GM21723 (cell line): ENCODE results near the gene PRDM12.

Experiments
- ATAC-seq: cut with Tn5 transposase; IDR thresholded peaks from one replicate; pipeline ENCODE4 v1.9.1; 2021; ENCODE audit warnings: mild to moderate bottlenecking, moderate library complexity; ENCODE audit not compliant: unreplicated experiment

Gene PRDM12

GRCh38 chr9:130635721-130636647 is 28.4 kb upstream of the PRDM12 start:
- ATAC-seq = no peak

- no peak for ATAC-seq
Observed at GRCh38 chr9:130636648-130637020, 27.8 kb upstream of the PRDM12 start.

GRCh38 chr9:130638284-130639123 is 25.9 kb upstream of the PRDM12 start:
- no peak for ATAC-seq

GRCh38 chr9:130639124-130639765 is 25.1 kb upstream of the PRDM12 start:
- ATAC-seq = no peak

- no peak for ATAC-seq
Observed at GRCh38 chr9:130639866-130640555, 24.4 kb upstream of the PRDM12 start.

- no peak for ATAC-seq
Observed at GRCh38 chr9:130640681-130641080, 23.7 kb upstream of the PRDM12 start.

- no peak for ATAC-seq
Observed at GRCh38 chr9:130642926-130643325, 21.5 kb upstream of the PRDM12 start.

GRCh38 chr9:130651221-130651620 is 13.2 kb upstream of the PRDM12 start:
- no peak for ATAC-seq

GRCh38 chr9:130651752-130652151 is 12.6 kb upstream of the PRDM12 start:
- no peak for ATAC-seq

- ATAC-seq = no peak
Observed at GRCh38 chr9:130654879-130655278, 9.5 kb upstream of the PRDM12 start.

- no peak for ATAC-seq
Observed at GRCh38 chr9:130658893-130659698, 5.3 kb upstream of the PRDM12 start.

GRCh38 chr9:130659699-130660248 is 4.6 kb upstream of the PRDM12 start:
- ATAC-seq = no peak

GRCh38 chr9:130660326-130660682 is 4.1 kb upstream of the PRDM12 start:
- no peak for ATAC-seq

GRCh38 chr9:130660683-130661450 is 3.5 kb upstream of the PRDM12 start:
- no peak for ATAC-seq

GRCh38 chr9:130661451-130662098 is 2.8 kb upstream of the PRDM12 start:
- no peak for ATAC-seq

- ATAC-seq = no peak
Observed at GRCh38 chr9:130662099-130662969, 2.1 kb upstream of the PRDM12 start.

- no peak for ATAC-seq
Observed at GRCh38 chr9:130662970-130663257, 1.5 kb upstream of the PRDM12 start.
